CD14-positive monocyte (primary cell): ENCODE data around the gene STXBP4. TPM values are rescaled to one million over a fixed set of nuclear protein-coding genes. Genes with fewer than 3 reads are reported as not detected.

Experiments
- DNase-seq, 3 donors: peaks; one replicate each; pipeline ENCODE4 v3.0.0-alpha.2; 2011 to 2022
- H2AFZ ChIP-seq: 2 replicates; pipeline ENCODE4 v1.6.0; 2012; ENCODE audit warnings: mild to moderate bottlenecking, low read depth, low read length, inconsistent platforms; ENCODE audit not compliant: insufficient read depth, poor library complexity, severe bottlenecking
- H3K27ac ChIP-seq, 2 donors: 1 replicate in 1 of 2; 2 replicates in 1 of 2; pipeline ENCODE4 v1.5.1; 2012 to 2013; ENCODE audit warnings: low read length in 2 of 2, control low read depth in 1 of 2, inconsistent platforms in 1 of 2, low read depth in 1 of 2, mild to moderate bottlenecking in 1 of 2
- H3K27me3 ChIP-seq, 2 donors: one replicate each; pipeline versions ENCODE4 v1.6.0 to v1.6.1; 2011 to 2013; ENCODE audit warnings: low read length in 2 of 2; ENCODE audit not compliant: control insufficient read depth in 2 of 2, insufficient read depth in 2 of 2
- H3K36me3 ChIP-seq, 2 donors: replicated peaks in 1 of 2; 1 replicate in 1 of 2; 2 replicates in 1 of 2; pipeline versions ENCODE4 v1.5.1 to v1.6.1; 2012 to 2013; ENCODE audit warnings: low read length in 2 of 2, control low read depth in 1 of 2, inconsistent platforms in 1 of 2, mild to moderate bottlenecking in 1 of 2; ENCODE audit not compliant: insufficient read depth in 2 of 2, control insufficient read depth in 1 of 2
- H3K4me1 ChIP-seq, 2 donors: 1 replicate in 1 of 2; 2 replicates in 1 of 2; pipeline versions ENCODE4 v1.5.1 to v1.6.1; 2012 to 2013; ENCODE audit warnings: low read length in 2 of 2, control low read depth in 1 of 2, inconsistent platforms in 1 of 2, mild to moderate bottlenecking in 1 of 2, moderate library complexity in 1 of 2; ENCODE audit not compliant: insufficient read depth in 2 of 2, control insufficient read depth in 1 of 2
- H3K4me2 ChIP-seq: replicated peaks from 2 replicates; pipeline ENCODE3; 2012; ENCODE audit warnings: low read length, moderate library complexity, mild to moderate bottlenecking; ENCODE audit not compliant: poor library complexity, severe bottlenecking; ENCODE audit errors: extremely low read depth
- H3K4me3 ChIP-seq, 3 experiments: fragments of 200-600 bp in 1 of 3; sonication (generic) in 1 of 3; replicated peaks in 1 of 3; 1 replicate in 2 of 3; 2 replicates in 1 of 3; pipeline ENCODE4 v1.5.1; 2011 to 2013; ENCODE audit warnings: low read length in 3 of 3, mild to moderate bottlenecking in 3 of 3, control low read depth in 2 of 3, low read depth in 2 of 3, inconsistent platforms in 1 of 3, moderate library complexity in 1 of 3
- H3K79me2 ChIP-seq: 2 replicates; pipeline ENCODE4 v1.6.0; 2012; ENCODE audit warnings: mild to moderate bottlenecking, control low read depth, inconsistent platforms, low read length, moderate library complexity; ENCODE audit not compliant: insufficient read depth
- H3K9ac ChIP-seq: 2 replicates; pipeline ENCODE4 v1.6.0; 2017; ENCODE audit warnings: low read length, mild to moderate bottlenecking; ENCODE audit not compliant: insufficient read depth, poor library complexity, severe bottlenecking
- H3K9me3 ChIP-seq, 2 donors: replicated peaks in 1 of 2; 1 replicate in 1 of 2; 2 replicates in 1 of 2; pipeline versions ENCODE4 v1.5.1 to v1.6.1; 2012 to 2013; ENCODE audit warnings: low read length in 2 of 2, control low read depth in 1 of 2; ENCODE audit not compliant: control insufficient read depth in 1 of 2, insufficient read depth in 1 of 2
- H4K20me1 ChIP-seq: 2 replicates; pipeline ENCODE4 v1.6.0; 2012; ENCODE audit warnings: mild to moderate bottlenecking, low read length, control low read depth, moderate library complexity; ENCODE audit not compliant: insufficient read depth
- H3K27ac Mint-ChIP-seq, 7 donors: one replicate each; pipeline ENCODE4 v1.8.0; 2020; ENCODE audit warnings: mild to moderate bottlenecking in 7 of 7, mixed read lengths in 7 of 7, moderate library complexity in 6 of 7, inconsistent platforms in 2 of 7
- H3K27me3 Mint-ChIP-seq, 3 donors: one replicate each; pipeline ENCODE4 v1.8.0; 2021 to 2022; ENCODE audit warnings: low read depth in 3 of 3, mild to moderate bottlenecking in 3 of 3, mixed read lengths in 3 of 3, moderate library complexity in 3 of 3, inconsistent platforms in 1 of 3
- H3K36me3 Mint-ChIP-seq, 2 donors: one replicate each; pipeline ENCODE4 v1.8.0; 2020; ENCODE audit warnings: mixed read lengths in 2 of 2, inconsistent platforms in 1 of 2, mild to moderate bottlenecking in 1 of 2
- H3K4me1 Mint-ChIP-seq: one replicate; pipeline ENCODE4 v1.8.0; 2020; ENCODE audit warnings: mild to moderate bottlenecking, mixed read lengths
- H3K4me3 Mint-ChIP-seq, 2 donors: one replicate each; pipeline ENCODE4 v1.8.0; 2020; ENCODE audit warnings: mild to moderate bottlenecking in 2 of 2, mixed read lengths in 2 of 2, moderate library complexity in 1 of 2
- H3K9me3 Mint-ChIP-seq, 7 donors: one replicate each; pipeline ENCODE4 v1.8.0; 2020 to 2022; ENCODE audit warnings: mixed read lengths in 7 of 7, mild to moderate bottlenecking in 6 of 7, moderate library complexity in 6 of 7, inconsistent platforms in 2 of 7
- WGBS: methylation state at CpG from one replicate; pipeline ENCODE4 v1.1.5; 2013; ENCODE audit warnings: missing lambda C conversion rate; ENCODE audit not compliant: insufficient coverage; 5-methylcytosine and 5-hydroxymethylcytosine counted together
- intact Hi-C, 2 donors: fragments of 100-400 bp; cut with micrococcal nuclease; formaldehyde crosslinking; loops; one replicate each; pipeline versions ENCODE4 v1.15.0 to v1.15.1; 2023
- polyA plus RNA-seq, 3 donors: library from polyadenylated mRNA; depleted of rRNA in 1 of 3; unstranded in 2 of 3; stranded (reverse) in 1 of 3; fragments of 300-500 nt in 2 of 3; fragments of >200 nt in 1 of 3; fragmentation: Illumina TruSeq in 2 of 3; gene quantifications; 1 replicate in 2 of 3; 2 replicates in 1 of 3; pipeline ENCODE4 v1.2.3, GENCODE V29; 2012 to 2021
- TF ChIP-seq, protein P1 (sequence below): fragments of 200-600 bp; IDR thresholded peaks from one replicate; pipeline ENCODE4 v1.8.0; 2022; ENCODE audit warnings: antibody characterized with exemption, mild to moderate bottlenecking

STXBP4 gene
- polyA plus RNA-seq, 3 donors = 0.27 to 1.8 (median 0.44) TPM

DNA sequence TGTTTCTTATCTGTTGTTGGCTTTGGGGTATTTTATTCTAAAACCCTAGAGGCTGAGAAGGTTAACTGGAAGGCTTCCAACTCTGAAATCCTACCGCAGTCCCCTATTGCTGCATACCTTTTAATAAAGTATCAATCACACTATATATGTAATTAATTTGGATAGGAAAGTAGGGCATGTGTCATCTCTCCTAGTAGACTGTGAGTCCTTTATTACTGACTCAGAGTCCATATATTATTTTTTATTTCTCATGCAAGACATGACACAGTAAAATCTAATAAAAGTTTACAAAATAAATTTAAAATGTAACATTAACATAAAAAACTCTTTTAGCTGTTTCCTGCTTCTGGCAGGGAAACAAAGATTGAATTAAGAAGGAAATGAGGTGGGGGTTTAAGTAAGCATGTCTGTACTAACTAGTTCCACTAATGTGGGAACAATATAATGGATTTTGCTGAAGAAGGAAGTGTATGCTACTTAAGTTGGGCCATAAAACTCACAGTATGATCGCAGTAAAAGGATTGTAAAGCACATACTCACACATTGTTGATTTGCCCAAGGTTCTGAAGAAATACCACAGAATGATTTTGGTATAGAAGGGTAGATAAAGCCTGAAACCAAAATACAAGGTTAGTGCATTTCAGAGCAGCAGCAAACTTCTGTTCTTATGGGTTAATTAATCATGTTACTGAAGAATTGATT is 198.6 kb downstream of the STXBP4 start:
- H3K27ac ChIP-seq = no peak overlapping the region
- H3K27me3 Mint-ChIP-seq = no peaks in the 10 kb centered on the region
- H4K20me1 ChIP-seq = no peaks in the 10 kb centered on the region
- no peak overlapping the region for H3K4me3 Mint-ChIP-seq
- no peaks in the 10 kb centered on the region for H3K4me1 ChIP-seq
- DNase-seq = no peak
- no peaks in the 10 kb centered on the region for H3K79me2 ChIP-seq
- H3K27ac Mint-ChIP-seq = no peak overlapping the region
- no peak overlapping the region for H3K4me3 ChIP-seq
- no peaks in the 10 kb centered on the region for H3K36me3 ChIP-seq
- H3K4me2 ChIP-seq = no peak overlapping the region
- no peaks in the 10 kb centered on the region for H3K36me3 Mint-ChIP-seq
- H3K27me3 ChIP-seq = no peaks in the 10 kb centered on the region
- no CpG with 5 or more reads among the region's 2 CpGs for WGBS
- no peak overlapping the region for H3K9ac ChIP-seq
- TF ChIP-seq, protein P1, sequence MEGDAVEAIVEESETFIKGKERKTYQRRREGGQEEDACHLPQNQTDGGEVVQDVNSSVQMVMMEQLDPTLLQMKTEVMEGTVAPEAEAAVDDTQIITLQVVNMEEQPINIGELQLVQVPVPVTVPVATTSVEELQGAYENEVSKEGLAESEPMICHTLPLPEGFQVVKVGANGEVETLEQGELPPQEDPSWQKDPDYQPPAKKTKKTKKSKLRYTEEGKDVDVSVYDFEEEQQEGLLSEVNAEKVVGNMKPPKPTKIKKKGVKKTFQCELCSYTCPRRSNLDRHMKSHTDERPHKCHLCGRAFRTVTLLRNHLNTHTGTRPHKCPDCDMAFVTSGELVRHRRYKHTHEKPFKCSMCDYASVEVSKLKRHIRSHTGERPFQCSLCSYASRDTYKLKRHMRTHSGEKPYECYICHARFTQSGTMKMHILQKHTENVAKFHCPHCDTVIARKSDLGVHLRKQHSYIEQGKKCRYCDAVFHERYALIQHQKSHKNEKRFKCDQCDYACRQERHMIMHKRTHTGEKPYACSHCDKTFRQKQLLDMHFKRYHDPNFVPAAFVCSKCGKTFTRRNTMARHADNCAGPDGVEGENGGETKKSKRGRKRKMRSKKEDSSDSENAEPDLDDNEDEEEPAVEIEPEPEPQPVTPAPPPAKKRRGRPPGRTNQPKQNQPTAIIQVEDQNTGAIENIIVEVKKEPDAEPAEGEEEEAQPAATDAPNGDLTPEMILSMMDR = no peak
- intact Hi-C loops = no loop called here
- H3K9me3 ChIP-seq = no peaks in the 10 kb centered on the region
- peaks cover 0 to 1% (median 0%) of the 10 kb centered on the region in 7 donors for H3K9me3 Mint-ChIP-seq
- H2AFZ ChIP-seq = no peak overlapping the region
- H3K4me1 Mint-ChIP-seq = no peaks in the 10 kb centered on the region

DNA sequence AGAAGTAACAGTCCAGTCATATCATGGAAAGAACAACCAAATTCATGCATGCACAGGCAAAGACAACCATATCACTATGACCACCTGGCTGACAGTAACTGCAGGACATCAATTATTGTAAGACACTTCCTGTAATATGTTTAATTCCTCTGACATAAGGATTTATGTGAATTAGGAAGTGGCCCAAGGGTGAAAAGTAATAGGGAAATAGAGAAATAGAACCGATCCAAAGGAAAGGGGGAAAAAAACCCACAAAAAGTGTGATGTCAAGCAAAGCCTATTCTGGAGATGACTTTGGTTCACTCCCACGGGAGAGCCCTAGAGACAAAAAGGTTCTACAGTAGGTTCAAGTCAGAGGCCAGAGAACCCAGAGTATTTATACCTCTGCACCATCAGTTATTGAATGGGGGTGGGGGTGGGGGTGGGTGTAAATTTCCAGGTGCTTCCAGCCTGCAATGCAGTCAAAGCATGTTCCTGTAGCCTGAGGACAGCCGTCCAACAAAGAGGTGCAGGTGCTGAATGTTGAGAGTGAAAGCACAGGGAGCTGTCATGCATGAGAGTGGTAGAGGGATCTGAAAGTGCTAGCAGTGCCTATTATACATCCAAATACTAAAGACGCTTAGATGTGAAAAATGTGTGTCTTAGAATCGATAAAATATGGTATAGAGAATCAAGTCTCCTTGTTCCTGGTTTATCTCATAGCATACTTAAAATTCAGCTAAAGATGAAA is 200.6 kb downstream of the STXBP4 start:
- Mint-ChIP-seq H3K27me3 (peaks cover 0 to 2% (median 0%) of the 10 kb centered on the region in 3 donors), H3K36me3 (no peaks in the 10 kb centered on the region), H3K4me3 (no peak overlapping the region), H3K4me1 (no peaks in the 10 kb centered on the region), H3K27ac (no peak overlapping the region), H3K9me3 (peaks cover 0 to 4% (median 0%) of the 10 kb centered on the region in 7 donors)
- TF ChIP-seq, protein P1 = no peak
- H3K27me3 ChIP-seq = no peaks in the 10 kb centered on the region
- no peaks in the 10 kb centered on the region for H3K79me2 ChIP-seq
- H3K9me3 ChIP-seq = no peaks in the 10 kb centered on the region
- H3K4me1 ChIP-seq = no peaks in the 10 kb centered on the region
- no peak overlapping the region for H3K4me3 ChIP-seq
- intact Hi-C loops = no loop called here
- DNase-seq = no peak
- H3K27ac ChIP-seq = no peak overlapping the region
- H2AFZ ChIP-seq = no peak overlapping the region
- H3K9ac ChIP-seq = no peak overlapping the region
- WGBS = 20% methylated on average over 1 of the region's 5 CpGs
- H4K20me1 ChIP-seq = no peaks in the 10 kb centered on the region
- H3K4me2 ChIP-seq = no peak overlapping the region
- no peaks in the 10 kb centered on the region for H3K36me3 ChIP-seq
